Activated naive CD4-positive, alpha-beta T cell treated with anti-CD3 and anti-CD28 coated beads, Interleukin-2, amount 50 U/mL, for 16 hours (primary cell): ENCODE measurements around the gene RGS16.
"Not testable (repeated sequence)": the region's sequence is repeated elsewhere in the genome, so short reads cannot be mapped to it uniquely, and the experiment has no call there.

ENCODE experiments used
- DNase-seq: peaks from one replicate; pipeline ENCODE4 v3.0.0-alpha.2; 2020

The RGS16 gene, protein sequence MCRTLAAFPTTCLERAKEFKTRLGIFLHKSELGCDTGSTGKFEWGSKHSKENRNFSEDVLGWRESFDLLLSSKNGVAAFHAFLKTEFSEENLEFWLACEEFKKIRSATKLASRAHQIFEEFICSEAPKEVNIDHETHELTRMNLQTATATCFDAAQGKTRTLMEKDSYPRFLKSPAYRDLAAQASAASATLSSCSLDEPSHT

GRCh38 chr1:182604175-182605164, at the start of gene RGS16:
Gene RGS16, minus strand, starts transcription at chr1:182604389. Its CDS starts 130 bp downstream, at chr1:182604259.
- peak; percentile 95 for DNase-seq

GRCh38 chr1:182653986-182654385, 49.8 kb upstream of the RGS16 start:
- DNase-seq = no peak

DNA sequence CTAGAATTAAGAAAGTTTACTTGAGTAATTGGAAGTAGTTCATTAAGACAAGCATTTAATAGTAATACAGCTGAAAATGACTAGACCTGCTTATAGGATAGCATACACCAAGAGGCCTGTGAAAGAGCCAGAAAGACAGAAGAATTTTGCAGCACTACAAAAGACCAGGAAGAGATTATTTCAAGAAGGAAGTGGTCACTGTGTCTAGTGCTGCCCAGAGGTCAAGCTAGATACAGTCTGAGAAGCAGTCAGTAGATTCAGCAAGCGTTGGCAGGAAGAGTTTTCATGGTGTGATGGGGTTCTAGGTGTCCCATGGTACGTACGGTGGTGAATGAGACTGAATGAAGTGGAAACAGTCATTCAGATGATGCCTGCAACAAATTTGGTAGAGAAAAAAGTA, 48.7 kb upstream of the RGS16 start:
- no peak for DNase-seq

GRCh38 chr1:182651339-182651724, 47.1 kb upstream of the RGS16 start:
- no peak for DNase-seq

DNA sequence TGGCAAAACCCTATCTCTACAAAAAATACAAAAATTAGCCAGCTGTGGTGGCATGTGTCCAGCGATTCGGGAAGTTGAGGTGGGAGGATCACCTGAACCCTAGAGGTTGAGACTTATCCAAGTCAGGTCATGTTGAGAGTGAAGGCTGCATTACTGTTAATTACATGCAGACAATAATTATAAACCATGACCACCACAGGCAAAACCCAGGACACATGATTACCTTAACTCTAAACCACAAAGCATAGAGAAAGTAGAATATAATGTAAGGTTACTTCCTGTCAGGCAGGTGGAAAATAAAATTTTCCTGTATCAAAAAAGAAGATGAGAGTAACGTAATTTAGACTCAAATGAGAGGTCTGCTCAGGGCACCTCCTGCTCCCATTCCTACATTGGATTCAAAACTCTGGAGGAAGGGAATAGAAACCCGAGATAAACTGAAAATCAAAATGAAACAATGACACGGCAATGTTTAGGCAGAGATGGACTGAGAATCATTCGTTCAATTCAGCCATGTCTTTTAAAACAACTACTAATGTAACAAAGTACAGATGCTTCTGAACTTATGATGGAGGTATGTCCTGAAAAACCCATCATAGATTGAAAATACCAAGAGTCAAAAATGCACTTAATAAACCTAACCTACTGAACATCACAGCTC, 46.6 kb upstream of the RGS16 start:
- DNase-seq = no peak

- no peak for DNase-seq
These were observed 44.9 kb upstream of the RGS16 start for GRCh38 chr1:182649041-182649440.

DNA sequence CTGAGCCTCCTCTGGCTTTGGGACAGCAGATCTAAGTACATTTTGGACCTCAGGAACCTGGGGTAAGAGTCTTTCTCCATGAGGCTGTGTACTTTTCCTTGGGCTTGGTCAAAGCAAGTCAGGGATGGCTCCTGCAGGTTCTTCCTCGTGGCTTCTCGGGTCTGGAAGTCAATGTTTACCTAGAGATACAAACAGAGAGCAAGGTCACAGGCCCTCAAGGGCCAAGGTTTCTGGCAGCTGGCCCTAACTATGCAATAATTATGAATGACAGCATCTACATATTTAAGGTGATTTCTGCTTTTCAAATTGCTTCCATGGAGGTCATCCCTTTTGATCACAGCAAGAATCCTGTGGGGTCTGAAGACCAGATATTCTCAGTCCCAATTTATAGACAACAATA, 42.5 kb upstream of the RGS16 start:
- no peak for DNase-seq

DNA sequence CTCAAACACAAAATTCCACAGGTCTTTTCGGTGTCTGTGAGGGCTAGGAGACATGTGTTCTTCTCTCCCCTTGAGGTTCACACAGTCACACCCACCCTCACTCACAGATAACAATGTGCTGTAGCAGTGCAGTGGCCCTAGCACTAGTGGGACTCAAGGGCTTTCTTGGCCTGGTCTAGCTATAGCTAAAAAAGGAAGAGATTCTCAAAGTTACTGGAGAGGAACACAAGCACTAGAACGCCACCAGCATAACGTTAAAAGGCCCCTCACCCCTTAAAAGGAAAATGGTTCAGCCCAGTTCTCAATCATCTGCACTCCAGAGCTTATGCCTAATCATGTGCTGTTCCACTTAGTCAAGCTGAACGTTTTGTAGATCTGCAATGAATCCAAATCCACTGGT, 40.7 kb upstream of the RGS16 start:
- DNase-seq = no peak

DNA sequence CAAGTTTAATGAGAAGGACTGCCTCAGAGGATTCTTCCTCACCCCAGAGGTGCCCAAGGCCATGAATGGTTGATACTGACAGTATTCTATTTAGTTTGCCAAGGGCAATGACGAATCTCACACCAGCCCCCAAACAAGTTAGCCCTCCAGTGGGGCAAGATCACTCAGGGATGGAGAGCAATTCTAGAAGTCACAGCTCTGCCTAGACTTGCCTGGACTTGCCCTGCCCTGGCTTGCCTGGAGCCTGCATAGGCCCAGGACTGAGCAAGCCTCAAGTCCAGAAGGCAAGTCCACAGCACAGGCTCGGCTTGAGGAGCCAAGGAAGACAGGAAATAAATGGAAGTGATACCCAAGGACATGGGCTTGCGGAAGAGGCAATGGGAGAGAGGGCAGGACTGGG, 39.5 kb upstream of the RGS16 start:
- no peak for DNase-seq

DNA sequence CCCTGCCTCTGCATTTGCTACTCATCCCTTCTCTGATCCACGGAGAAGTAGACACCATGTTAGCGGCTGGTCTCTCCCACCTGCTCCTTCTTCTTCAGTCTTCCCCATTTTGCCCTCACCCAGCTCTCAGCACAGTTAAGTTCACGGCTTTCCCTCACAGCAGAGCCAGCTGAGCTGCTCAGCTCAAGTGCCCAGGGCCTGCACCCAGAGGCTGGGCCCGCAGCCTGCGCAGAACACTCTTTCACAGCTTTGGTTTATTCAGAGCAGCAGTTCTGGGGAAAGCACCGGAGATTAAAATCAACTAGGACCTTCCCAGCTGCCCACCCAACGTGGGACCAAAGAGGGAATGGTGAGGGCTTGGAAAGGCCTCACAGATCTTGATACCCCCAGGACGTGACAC, 38.3 kb upstream of the RGS16 start:
- no peak for DNase-seq

- no peak for DNase-seq
These were observed 37.4 kb upstream of the RGS16 start for GRCh38 chr1:182641561-182641960.

- DNase-seq = no peak
These were observed 35.1 kb upstream of the RGS16 start for GRCh38 chr1:182639330-182639729.

- no peak for DNase-seq
These were observed 33.6 kb upstream of the RGS16 start for GRCh38 chr1:182637769-182638168.

- DNase-seq = no peak
These were observed 31.7 kb upstream of the RGS16 start for GRCh38 chr1:182635871-182636270.

DNA sequence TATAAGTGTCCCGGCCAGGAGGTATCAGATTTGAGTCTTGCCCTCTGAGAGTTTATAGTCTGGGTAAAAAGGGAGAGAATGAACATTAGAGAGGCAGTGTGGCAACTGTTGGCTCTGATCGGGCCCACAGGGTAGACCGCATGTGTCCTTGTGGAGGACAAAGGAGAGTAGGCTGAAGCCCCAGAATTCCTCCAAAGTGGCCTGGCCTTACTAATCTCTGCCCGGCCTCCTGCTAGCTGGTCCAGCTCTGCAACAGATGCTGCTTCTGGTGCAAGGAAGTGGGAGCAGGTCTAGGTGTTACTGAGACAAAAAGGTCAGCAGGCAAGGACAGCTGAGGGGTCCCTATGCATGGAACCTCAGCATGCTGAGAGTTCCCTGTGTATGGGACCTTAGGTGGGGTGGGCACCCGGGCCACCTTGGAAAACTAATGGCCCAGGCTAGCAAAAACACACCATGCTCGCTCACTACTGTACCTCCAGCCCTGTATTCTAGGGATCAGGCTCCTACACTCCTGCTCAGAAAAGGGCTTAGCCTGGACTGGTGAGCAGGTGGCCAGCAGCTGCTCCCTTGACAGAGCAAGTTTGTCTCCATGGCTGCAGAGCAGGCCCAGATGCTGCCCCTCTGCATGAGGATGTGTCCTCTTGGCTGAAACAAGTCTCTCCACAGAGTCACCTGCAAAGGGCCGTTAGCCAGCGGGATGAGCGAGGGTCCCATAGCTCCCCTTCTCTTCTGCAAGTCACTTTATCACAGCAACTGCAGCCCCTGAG, 30.3 kb upstream of the RGS16 start:
- DNase-seq = no peak

GRCh38 chr1:182633657-182634281, 29.6 kb upstream of the RGS16 start:
- no peak for DNase-seq

GRCh38 chr1:182633031-182633430, 28.8 kb upstream of the RGS16 start:
- DNase-seq = no peak

GRCh38 chr1:182632441-182632857, 28.3 kb upstream of the RGS16 start:
- not testable (repeated sequence) for DNase-seq

DNA sequence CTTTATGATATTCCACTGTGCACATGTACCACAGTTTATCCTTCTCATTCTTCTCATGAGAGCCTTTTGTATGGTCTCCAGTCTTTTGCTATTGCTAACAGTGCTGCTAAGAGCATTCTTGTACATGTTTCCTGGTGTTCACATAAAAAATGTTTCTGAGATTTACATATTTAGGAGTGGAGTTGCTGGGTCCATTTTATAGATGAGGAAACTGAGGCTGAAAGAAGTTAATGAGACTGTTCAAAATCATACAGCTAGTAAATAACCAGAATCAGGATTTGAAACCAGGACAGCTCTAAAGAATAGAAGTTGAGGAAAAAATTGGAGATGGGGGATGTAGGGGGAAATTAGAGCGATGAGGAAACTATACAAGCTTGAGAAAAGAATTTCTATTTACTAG, 27.8 kb upstream of the RGS16 start:
- no peak for DNase-seq

- DNase-seq = no peak
These were observed 27.0 kb upstream of the RGS16 start for GRCh38 chr1:182631053-182631677.

GRCh38 chr1:182630586-182630985, 26.4 kb upstream of the RGS16 start:
- DNase-seq = no peak
